Hepatocyte (in vitro differentiated cells): Measurements from ENCODE around the gene PPP2R3A. TPM values are rescaled to one million over a fixed set of nuclear protein-coding genes. Genes with fewer than 3 reads are reported as not detected.
A peak's percentile ranks its signal among the peaks of the same experiment; 100 is the strongest.
"Not testable (repeated sequence)": the region's sequence is repeated elsewhere in the genome, so short reads cannot be mapped to it uniquely, and the experiment has no call there.

ENCODE experiments used
- DNase-seq: peaks from one replicate; pipeline ENCODE4 v3.0.0-alpha.2; 2016; ENCODE audit warnings: low spot score
- H2AFZ ChIP-seq: fragments of 200-600 bp; sonication (generic); 2 replicates; pipeline ENCODE4 v1.6.0; 2016; ENCODE audit warnings: antibody characterized with exemption, mild to moderate bottlenecking
- H3K27ac ChIP-seq: fragments of 200-600 bp; sonication (generic); 2 replicates; pipeline ENCODE4 v1.5.1; 2016; ENCODE audit warnings: mild to moderate bottlenecking
- H3K27me3 ChIP-seq: fragments of 200-600 bp; sonication (generic); 2 replicates; pipeline ENCODE4 v1.6.1; 2016
- H3K36me3 ChIP-seq: fragments of 200-600 bp; sonication (generic); replicated peaks from 2 replicates; pipeline ENCODE4 v1.5.1; 2016; ENCODE audit warnings: low read depth; ENCODE audit not compliant: insufficient read depth
- H3K4me1 ChIP-seq: fragments of 200-600 bp; sonication (generic); 2 replicates; pipeline ENCODE4 v1.5.1; 2016; ENCODE audit warnings: mild to moderate bottlenecking, moderate library complexity; ENCODE audit not compliant: insufficient read depth
- H3K4me2 ChIP-seq: fragments of 200-600 bp; sonication (generic); 2 replicates; pipeline ENCODE4 v1.6.0; 2016
- H3K4me3 ChIP-seq: fragments of 200-600 bp; sonication (generic); 2 replicates; pipeline ENCODE4 v1.5.1; 2016; ENCODE audit warnings: mild to moderate bottlenecking
- H3K79me2 ChIP-seq: fragments of 200-600 bp; sonication (generic); 2 replicates; pipeline ENCODE4 v1.6.0; 2017; ENCODE audit warnings: mild to moderate bottlenecking
- H3K9me2 ChIP-seq: fragments of 200-600 bp; sonication (generic); replicated peaks from 2 replicates; pipeline ENCODE4 v1.6.0; 2017; ENCODE audit warnings: mild to moderate bottlenecking; ENCODE audit not compliant: insufficient read depth
- H3K9me3 ChIP-seq: fragments of 200-600 bp; sonication (generic); 2 replicates; pipeline ENCODE4 v1.5.1; 2016; ENCODE audit warnings: low read depth, mild to moderate bottlenecking
- H4K20me1 ChIP-seq: fragments of 200-600 bp; sonication (generic); 2 replicates; pipeline ENCODE4 v1.6.0; 2016; ENCODE audit warnings: mild to moderate bottlenecking; ENCODE audit not compliant: insufficient read depth, poor library complexity, severe bottlenecking
- EZH2 ChIP-seq: fragments of 200-600 bp; sonication (generic); IDR thresholded peaks from 2 replicates; pipeline ENCODE4 v1.6.1; 2016; ENCODE audit warnings: antibody characterized with exemption, mild to moderate bottlenecking, borderline replicate concordance
- EZH2phosphoT487 ChIP-seq: fragments of 200-600 bp; sonication (generic); IDR thresholded peaks from one replicate; pipeline ENCODE4 v1.6.1; 2018; ENCODE audit warnings: antibody characterized with exemption, mild to moderate bottlenecking, low read depth, moderate library complexity; ENCODE audit not compliant: unreplicated experiment, severe bottlenecking
- WGBS: methylation state at CpG from one replicate; pipeline ENCODE4 v1.1.6; 2016; ENCODE audit warnings: low lambda C conversion rate; ENCODE audit errors: missing lambda C conversion rate; 5-methylcytosine and 5-hydroxymethylcytosine counted together
- polyA plus RNA-seq: library from polyadenylated mRNA; unstranded; fragments of >200 nt; fragmentation: Nextera tagmentation; extraction: Ambion mirVana; gene quantifications from 2 replicates; pipeline ENCODE4 v1.2.1, GENCODE V29; 2016
- total RNA-seq: library from RNA; depleted of rRNA; stranded (reverse); fragments of >200 nt; gene quantifications from 2 replicates; pipeline ENCODE4 v1.2.3, GENCODE V29; 2014
- TF ChIP-seq, protein P1 (sequence below): fragments of 200-600 bp; sonication (generic); IDR thresholded peaks from 2 replicates; pipeline ENCODE4 v1.5.1; 2016; ENCODE audit warnings: antibody characterized with exemption, mild to moderate bottlenecking; ENCODE audit not compliant: poor library complexity

The PPP2R3A gene
- total and polyA plus RNA-seq, 2 experiments from 2014 or later: 6.7 to 20.2 TPM

DNA sequence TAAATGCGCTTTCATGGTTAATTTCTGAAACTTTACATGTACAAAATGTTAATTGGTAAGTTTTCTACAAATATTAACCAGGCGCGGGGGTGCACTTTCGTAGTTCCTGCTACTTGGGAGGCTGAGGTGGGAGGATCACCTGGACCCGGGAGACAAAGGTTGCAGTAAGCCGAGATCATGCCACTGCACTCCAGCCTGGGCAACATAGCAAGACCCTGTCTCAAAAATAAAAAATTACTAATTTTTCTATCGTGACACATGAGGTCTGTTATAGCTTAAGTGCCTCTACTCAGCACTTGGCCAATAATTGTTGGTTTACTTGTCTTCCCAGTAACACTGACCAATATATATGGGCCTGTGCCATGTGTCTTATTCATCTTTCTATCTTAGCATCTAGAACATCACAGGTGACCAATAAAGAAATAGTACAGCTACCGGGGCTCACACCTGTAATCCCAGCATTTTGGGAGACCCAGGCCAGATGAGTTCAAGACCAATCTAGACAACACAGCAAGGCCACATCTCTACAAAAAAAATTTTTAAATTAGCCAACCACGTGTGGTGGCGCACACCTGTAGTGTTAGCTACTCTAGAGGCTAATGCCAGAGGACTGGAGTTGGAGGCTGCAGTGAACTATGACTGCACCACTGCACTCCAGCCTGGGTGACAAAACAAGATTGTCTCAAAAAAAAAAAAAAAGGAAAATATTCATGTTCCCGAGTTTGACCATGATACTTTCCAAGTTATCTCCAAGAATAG is 224.5 kb downstream of the PPP2R3A start:
- no peaks in the 10 kb centered on the region for H3K36me3 ChIP-seq
- H3K9me3 ChIP-seq: no peaks in the 10 kb centered on the region
- H4K20me1 ChIP-seq: peaks cover 100% of the 10 kb centered on the region
- no peak overlapping the region for H2AFZ ChIP-seq
- TF ChIP-seq EZH2 (no peak), EZH2phosphoT487 (no peak)
- TF ChIP-seq, protein P1, sequence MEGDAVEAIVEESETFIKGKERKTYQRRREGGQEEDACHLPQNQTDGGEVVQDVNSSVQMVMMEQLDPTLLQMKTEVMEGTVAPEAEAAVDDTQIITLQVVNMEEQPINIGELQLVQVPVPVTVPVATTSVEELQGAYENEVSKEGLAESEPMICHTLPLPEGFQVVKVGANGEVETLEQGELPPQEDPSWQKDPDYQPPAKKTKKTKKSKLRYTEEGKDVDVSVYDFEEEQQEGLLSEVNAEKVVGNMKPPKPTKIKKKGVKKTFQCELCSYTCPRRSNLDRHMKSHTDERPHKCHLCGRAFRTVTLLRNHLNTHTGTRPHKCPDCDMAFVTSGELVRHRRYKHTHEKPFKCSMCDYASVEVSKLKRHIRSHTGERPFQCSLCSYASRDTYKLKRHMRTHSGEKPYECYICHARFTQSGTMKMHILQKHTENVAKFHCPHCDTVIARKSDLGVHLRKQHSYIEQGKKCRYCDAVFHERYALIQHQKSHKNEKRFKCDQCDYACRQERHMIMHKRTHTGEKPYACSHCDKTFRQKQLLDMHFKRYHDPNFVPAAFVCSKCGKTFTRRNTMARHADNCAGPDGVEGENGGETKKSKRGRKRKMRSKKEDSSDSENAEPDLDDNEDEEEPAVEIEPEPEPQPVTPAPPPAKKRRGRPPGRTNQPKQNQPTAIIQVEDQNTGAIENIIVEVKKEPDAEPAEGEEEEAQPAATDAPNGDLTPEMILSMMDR: no peak
- H3K27ac ChIP-seq: no peak overlapping the region
- DNase-seq: no peak
- H3K27me3 ChIP-seq: no peaks in the 10 kb centered on the region
- no peak overlapping the region for H3K4me3 ChIP-seq
- H3K9me2 ChIP-seq: no peaks in the 10 kb centered on the region
- peaks cover 38% of the 10 kb centered on the region for H3K4me1 ChIP-seq
- H3K79me2 ChIP-seq: peaks cover 100% of the 10 kb centered on the region
- H3K4me2 ChIP-seq: no peak overlapping the region
- 95% methylated on average over 11 of the region's 11 CpGs for WGBS

DNA sequence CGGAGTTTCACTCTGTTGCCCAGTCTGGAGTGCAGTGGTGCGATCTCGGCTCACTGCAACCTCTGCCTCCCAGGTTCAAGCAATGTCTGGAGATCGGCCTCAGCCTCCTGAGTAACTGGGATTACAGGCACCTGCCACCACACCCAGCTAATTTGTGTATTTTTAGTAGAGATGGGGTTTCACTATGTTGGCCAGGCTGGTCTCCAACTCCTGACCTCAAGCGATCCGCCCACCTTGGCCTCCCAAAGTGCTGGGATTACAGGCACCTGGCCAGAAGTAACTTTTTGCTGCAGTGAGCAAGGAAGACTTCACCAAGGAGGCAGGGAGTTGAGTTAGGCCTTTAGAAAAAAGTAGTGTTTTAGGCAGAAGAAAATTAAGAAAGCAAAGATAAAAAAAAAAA is 226.7 kb downstream of the PPP2R3A start:
- Histone ChIP-seq H3K4me2 (peak overlapping the region; percentile 84), H3K4me1 (peaks cover 30% of the 10 kb centered on the region)
- DNase-seq: not testable (repeated sequence)

DNA sequence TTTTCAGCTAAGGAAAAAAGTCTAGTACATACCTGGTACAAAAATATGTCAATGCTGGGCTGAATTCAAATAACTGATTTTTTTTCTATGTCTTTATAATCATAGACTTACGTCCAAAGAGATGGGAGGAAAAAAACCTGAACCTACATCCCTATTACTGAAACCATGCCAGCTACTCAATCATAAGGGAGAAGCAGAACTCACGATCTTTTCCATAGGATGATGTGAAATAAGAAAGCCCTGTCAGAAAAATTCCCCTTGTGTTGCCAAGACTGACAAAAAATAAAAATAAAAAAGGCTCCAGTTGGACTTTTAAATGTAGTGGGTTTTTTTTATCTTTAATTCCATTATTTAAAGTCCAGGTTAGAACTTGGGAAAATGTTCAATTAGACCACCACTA is 227.3 kb downstream of the PPP2R3A start:
- H3K27ac ChIP-seq: peak overlapping the region; percentile 99
- peak overlapping the region; percentile 53 for H3K4me3 ChIP-seq
- no peak overlapping the region for H2AFZ ChIP-seq
- no peak for TF ChIP-seq EZH2phosphoT487
- TF ChIP-seq, protein P1: no peak
- no peak for TF ChIP-seq EZH2
- peaks cover 77% of the 10 kb centered on the region for H3K79me2 ChIP-seq
- H3K4me2 ChIP-seq: peak overlapping the region; percentile 84
- DNase-seq: no peak
- peaks cover 30% of the 10 kb centered on the region for H3K4me1 ChIP-seq
- no peaks in the 10 kb centered on the region for H3K9me2 ChIP-seq
- peaks cover 77% of the 10 kb centered on the region for H4K20me1 ChIP-seq
- no peaks in the 10 kb centered on the region for H3K36me3 ChIP-seq
- H3K27me3 ChIP-seq: no peaks in the 10 kb centered on the region
- H3K9me3 ChIP-seq: no peaks in the 10 kb centered on the region
- WGBS: 9% methylated on average over 2 of the region's 2 CpGs

More for the DNA sequence above, 226.7 kb downstream of the PPP2R3A start:
- not testable (repeated sequence) for H3K9me2 ChIP-seq, H2AFZ ChIP-seq, H3K27me3 ChIP-seq, H3K9me3 ChIP-seq, H3K36me3 ChIP-seq
- WGBS: 73% methylated on average over 6 of the region's 6 CpGs
- Histone ChIP-seq H4K20me1 (peaks cover 84% of the 10 kb centered on the region), H3K27ac (peak overlapping the region; percentile 99), H3K79me2 (peaks cover 84% of the 10 kb centered on the region), H3K4me3 (peak overlapping the region; percentile 53)

DNA sequence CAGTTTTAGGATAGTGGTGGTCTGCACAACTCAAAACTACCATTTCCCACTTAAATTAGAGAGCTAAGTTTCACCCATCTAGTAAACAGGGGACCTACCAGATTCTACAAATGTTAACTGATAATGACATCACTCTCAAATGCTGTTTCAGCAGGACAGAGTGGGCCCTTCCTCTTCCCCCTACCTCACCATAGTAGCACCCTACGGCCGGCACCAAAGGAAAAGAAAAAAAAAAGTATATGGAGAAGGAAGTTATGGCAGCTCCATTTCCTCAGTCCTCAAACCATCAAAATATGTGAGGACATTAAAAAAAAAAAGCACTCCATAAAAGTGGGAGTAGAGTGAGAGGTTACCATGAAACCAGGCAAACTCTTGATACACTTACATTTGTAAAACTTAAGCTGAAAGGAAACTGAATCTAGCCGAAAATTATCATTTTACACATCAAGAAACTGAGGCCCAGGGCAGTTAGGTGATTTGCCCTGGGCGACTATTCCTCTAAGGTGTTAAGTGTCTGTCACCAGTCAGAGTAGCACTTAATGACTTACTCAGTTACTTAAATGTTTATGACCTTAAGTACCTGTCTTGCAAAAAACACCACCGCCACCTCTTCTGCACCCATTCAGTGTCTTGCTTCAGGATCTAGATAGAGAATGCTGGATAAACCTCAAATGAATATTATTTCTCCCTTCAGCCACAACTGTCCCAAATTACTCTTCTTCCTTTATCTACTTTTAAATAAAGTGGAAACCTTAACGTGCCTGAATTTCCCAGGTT is 227.9 kb downstream of the PPP2R3A start:
- DNase-seq: no peak
- peak overlapping the region; percentile 99 for H3K27ac ChIP-seq
- H3K4me1 ChIP-seq: peaks cover 29% of the 10 kb centered on the region
- H3K9me2 ChIP-seq: no peaks in the 10 kb centered on the region
- no peaks in the 10 kb centered on the region for H3K36me3 ChIP-seq
- TF ChIP-seq EZH2phosphoT487: no peak
- TF ChIP-seq EZH2: no peak
- TF ChIP-seq, protein P1: no peak
- no peaks in the 10 kb centered on the region for H3K9me3 ChIP-seq
- peak overlapping the region; percentile 84 for H3K4me2 ChIP-seq
- H3K4me3 ChIP-seq: peak overlapping the region; percentile 53
- peaks cover 76% of the 10 kb centered on the region for H3K79me2 ChIP-seq
- peaks cover 71% of the 10 kb centered on the region for H4K20me1 ChIP-seq
- no peak overlapping the region for H2AFZ ChIP-seq
- no peaks in the 10 kb centered on the region for H3K27me3 ChIP-seq
- WGBS: under 1% methylated on average over 6 of the region's 6 CpGs
